HFFc6 (cell line): ENCODE data around the gene PEX1. TPM values are rescaled to one million over a fixed set of nuclear protein-coding genes. Genes with fewer than 3 reads are reported as not detected.

Source experiments
- DNase-seq: peaks from one replicate; pipeline ENCODE4 v3.0.0-alpha.2; 2018
- H3K27ac Mint-ChIP-seq: 2 replicates; pipeline ENCODE4 v1.8.0; 2020; ENCODE audit warnings: mild to moderate bottlenecking, mixed read lengths
- H3K27me3 Mint-ChIP-seq: 2 replicates; pipeline ENCODE4 v1.8.0; 2021; ENCODE audit warnings: mild to moderate bottlenecking, moderate library complexity, mixed read lengths; ENCODE audit not compliant: insufficient read depth
- H3K36me3 Mint-ChIP-seq: 2 replicates; pipeline ENCODE4 v1.8.0; 2021; ENCODE audit warnings: low read depth, mixed read lengths
- H3K4me1 Mint-ChIP-seq: 2 replicates; pipeline ENCODE4 v1.8.0; 2020; ENCODE audit warnings: low read depth, mixed read lengths
- H3K4me3 Mint-ChIP-seq: 2 replicates; pipeline ENCODE4 v1.8.0; 2020; ENCODE audit warnings: mild to moderate bottlenecking, moderate library complexity, mixed read lengths
- H3K9me3 Mint-ChIP-seq: 2 replicates; pipeline ENCODE4 v1.8.0; 2020; ENCODE audit warnings: mild to moderate bottlenecking, mixed read lengths
- total RNA-seq, 6 experiments: library from RNA; stranded (reverse); fragmentation: NEBNext Ultra II Directional; extraction: Animal tissue kit (Norgen Biotek cat#: 25700); gene quantifications; 2 replicates in 1 of 6; 3 replicates in 5 of 6; pipeline ENCODE4 v1.2.3, GENCODE V29; 2021
- TF ChIP-seq, protein P1 (sequence below): fragments of 200-600 bp; sonication (generic); IDR thresholded peaks from 2 replicates; pipeline ENCODE4 v1.5.0; 2021; ENCODE audit warnings: antibody characterized with exemption, mild to moderate bottlenecking

Gene PEX1
- total RNA-seq, 6 experiments from 2014 or later: 8.4 to 10.9 (median 9.0) TPM

DNA sequence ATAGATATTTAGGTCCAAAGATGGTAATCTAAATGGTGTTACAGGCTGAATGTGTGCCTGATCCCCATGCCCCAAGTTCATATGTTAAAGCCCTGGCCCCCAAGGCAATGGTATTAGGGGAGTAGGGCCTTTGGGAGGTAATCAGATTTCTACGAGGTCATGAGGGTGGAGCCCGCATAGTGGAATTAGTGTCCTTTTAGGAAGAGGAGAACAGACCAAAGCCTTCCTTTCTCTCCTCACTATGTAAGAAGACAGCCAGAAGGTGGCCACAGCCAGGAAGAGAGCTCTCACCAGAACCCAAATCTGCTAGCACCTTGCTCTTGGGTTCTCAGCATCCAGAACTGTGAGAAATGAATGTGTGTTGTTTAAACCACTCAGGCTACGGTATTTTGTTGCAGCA, 65.8 kb downstream of the PEX1 start:
- H3K27me3 Mint-ChIP-seq: no peaks in the 10 kb centered on the region; the same call in 1 of the 2 replicates

DNA sequence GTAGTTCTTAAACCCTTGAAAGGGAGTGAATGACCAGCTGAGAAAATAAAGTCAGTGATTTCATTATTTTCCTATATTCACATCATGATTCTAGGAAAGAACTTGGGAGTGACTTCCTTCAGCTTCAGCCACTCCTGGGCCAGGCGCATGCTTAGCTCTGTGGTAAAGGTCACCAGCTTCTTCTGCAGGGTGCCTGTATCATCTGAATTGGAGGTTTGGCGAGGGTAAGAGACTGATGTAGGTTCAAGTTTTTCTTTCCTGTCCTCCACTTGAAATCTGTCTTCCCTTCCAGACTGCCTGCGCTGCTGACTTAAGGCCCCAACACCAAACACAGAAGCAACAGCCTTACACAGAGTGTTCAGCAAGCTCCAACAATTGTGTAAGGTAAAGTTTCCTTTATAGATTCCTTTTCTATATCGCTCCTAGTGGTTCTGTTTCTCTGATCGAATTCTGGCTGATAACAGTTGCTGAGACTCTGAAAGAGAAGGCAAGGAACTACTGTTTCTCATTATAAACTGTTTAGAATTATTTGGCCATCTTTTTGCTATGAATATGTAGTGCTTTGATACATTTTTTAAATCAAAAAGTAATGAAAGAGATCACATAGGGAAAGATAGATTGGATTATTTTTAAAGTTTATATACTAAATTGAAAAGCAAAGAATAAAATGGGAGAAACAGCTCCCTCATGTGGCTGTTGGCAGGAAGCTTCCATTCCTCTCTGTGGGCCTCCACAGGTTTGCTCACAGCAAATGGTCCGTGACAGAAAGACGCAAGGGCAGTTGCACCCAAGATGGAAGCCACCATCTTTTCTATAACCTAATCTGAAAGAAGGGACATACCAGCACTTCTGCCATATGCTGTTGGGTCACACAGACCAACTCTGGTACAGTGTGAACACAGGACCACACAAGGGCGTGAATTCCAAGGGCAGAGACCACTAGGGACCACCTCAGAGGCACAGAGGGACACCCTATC, 67.0 kb downstream of the PEX1 start:
- Mint-ChIP-seq H3K27ac (no peak overlapping the region), H3K36me3 (no peaks in the 10 kb centered on the region)

More for the DNA sequence above, 65.8 kb downstream of the PEX1 start:
- no peaks in the 10 kb centered on the region for H3K36me3 Mint-ChIP-seq
- no peak for DNase-seq
- 0 out of 2 replicates have a peak, but pooled peaks cover 7% of the 10 kb centered on the region for H3K4me1 Mint-ChIP-seq
- TF ChIP-seq, protein P1, sequence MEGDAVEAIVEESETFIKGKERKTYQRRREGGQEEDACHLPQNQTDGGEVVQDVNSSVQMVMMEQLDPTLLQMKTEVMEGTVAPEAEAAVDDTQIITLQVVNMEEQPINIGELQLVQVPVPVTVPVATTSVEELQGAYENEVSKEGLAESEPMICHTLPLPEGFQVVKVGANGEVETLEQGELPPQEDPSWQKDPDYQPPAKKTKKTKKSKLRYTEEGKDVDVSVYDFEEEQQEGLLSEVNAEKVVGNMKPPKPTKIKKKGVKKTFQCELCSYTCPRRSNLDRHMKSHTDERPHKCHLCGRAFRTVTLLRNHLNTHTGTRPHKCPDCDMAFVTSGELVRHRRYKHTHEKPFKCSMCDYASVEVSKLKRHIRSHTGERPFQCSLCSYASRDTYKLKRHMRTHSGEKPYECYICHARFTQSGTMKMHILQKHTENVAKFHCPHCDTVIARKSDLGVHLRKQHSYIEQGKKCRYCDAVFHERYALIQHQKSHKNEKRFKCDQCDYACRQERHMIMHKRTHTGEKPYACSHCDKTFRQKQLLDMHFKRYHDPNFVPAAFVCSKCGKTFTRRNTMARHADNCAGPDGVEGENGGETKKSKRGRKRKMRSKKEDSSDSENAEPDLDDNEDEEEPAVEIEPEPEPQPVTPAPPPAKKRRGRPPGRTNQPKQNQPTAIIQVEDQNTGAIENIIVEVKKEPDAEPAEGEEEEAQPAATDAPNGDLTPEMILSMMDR: no peak
- no peaks in the 10 kb centered on the region for H3K9me3 Mint-ChIP-seq
- no peak overlapping the region for H3K4me3 Mint-ChIP-seq
- no peak overlapping the region for H3K27ac Mint-ChIP-seq

DNA sequence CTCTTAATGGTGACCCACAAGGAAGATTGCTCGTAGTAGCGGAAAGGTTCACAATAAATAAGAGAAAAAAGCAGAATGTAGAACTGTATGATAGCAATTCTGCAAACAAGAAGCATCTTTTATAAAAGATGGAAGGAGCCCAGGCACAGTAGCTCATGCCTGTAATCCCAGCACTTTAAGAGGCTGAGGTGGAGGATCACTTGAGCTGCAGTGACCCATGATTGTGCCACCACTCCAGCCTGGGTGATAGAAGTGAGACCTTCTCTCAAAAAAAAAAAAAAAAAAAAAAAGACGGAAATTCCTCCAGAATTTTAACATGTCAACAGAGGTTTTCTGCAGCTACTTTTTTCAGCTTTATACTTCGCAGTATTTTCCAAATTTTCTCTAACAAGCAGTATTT, 67.8 kb downstream of the PEX1 start:
- Mint-ChIP-seq H3K9me3 (no peaks in the 10 kb centered on the region), H3K4me3 (no peak overlapping the region), H3K27ac (no peak overlapping the region), H3K4me1 (0 out of 2 replicates have a peak, but pooled peaks cover 13% of the 10 kb centered on the region), H3K27me3 (no peaks in the 10 kb centered on the region), H3K36me3 (no peaks in the 10 kb centered on the region)
- TF ChIP-seq, protein P1: no peak
- DNase-seq: no peak

More for the DNA sequence above, 67.0 kb downstream of the PEX1 start:
- Mint-ChIP-seq H3K27me3 (no peaks in the 10 kb centered on the region), H3K4me1 (0 out of 2 replicates have a peak, but pooled peaks cover 8% of the 10 kb centered on the region), H3K9me3 (no peaks in the 10 kb centered on the region), H3K4me3 (no peak overlapping the region)
- TF ChIP-seq, protein P1: peak; percentile 88
- DNase-seq: peak; percentile 31

DNA sequence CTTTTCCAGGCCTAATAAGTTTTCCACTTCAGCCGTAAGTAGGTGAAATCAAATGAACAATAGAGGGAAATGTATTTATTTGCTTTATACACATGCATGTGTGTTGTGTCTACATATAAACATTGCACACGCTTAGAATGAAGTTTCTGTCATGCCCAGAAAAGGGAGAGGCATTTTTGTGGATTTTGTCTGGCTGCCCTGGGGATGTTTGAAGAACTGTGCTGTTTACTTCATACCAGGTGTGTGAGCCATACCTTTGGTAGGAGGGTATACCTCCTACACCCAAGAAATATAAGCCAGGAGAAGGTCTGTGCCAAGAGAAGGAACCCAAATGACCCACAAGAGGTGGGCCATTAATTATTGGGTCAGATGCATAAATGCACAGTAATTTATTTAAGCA, 68.2 kb downstream of the PEX1 start:
- H3K4me3 Mint-ChIP-seq: no peak overlapping the region
- no peaks in the 10 kb centered on the region for H3K27me3 Mint-ChIP-seq
- 0 out of 2 replicates have a peak, but pooled peaks cover 13% of the 10 kb centered on the region for H3K4me1 Mint-ChIP-seq
- TF ChIP-seq, protein P1: no peak
- DNase-seq: no peak
- H3K9me3 Mint-ChIP-seq: no peaks in the 10 kb centered on the region
- H3K36me3 Mint-ChIP-seq: no peaks in the 10 kb centered on the region
- H3K27ac Mint-ChIP-seq: no peak overlapping the region; the same call in 1 of the 2 replicates

DNA sequence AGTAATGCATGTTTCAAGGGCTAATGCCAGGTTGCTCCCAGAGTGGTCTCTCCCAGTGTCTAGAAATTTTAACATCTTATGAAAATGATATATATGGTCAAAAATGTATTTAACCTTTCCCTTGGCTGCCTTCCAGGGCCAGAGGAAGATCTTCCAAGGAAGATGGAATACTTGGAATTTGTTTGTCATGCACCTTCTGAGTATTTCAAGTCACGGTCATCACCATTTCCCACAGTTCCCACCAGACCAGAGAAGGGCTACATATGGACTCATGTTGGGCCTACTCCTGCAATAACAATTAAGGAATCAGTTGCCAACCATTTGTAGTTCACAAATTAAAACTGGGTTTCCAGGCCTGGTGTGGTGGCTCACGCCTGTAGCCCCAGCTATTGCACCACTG, 72.1 kb downstream of the PEX1 start:
- no peaks in the 10 kb centered on the region for H3K9me3 Mint-ChIP-seq
- TF ChIP-seq, protein P1: no peak
- peak; percentile 22 for DNase-seq
- 0 out of 2 replicates have a peak, but pooled peaks cover 7% of the 10 kb centered on the region for H3K4me1 Mint-ChIP-seq
- peak overlapping the region; percentile 36; the same call in 1 of the 2 replicates for H3K27ac Mint-ChIP-seq
- no peaks in the 10 kb centered on the region for H3K27me3 Mint-ChIP-seq
- H3K4me3 Mint-ChIP-seq: no peak overlapping the region
- H3K36me3 Mint-ChIP-seq: peaks cover 6% of the 10 kb centered on the region
